Measurements from ENCODE around the gene GLI2.

GLI2 gene

DNA sequence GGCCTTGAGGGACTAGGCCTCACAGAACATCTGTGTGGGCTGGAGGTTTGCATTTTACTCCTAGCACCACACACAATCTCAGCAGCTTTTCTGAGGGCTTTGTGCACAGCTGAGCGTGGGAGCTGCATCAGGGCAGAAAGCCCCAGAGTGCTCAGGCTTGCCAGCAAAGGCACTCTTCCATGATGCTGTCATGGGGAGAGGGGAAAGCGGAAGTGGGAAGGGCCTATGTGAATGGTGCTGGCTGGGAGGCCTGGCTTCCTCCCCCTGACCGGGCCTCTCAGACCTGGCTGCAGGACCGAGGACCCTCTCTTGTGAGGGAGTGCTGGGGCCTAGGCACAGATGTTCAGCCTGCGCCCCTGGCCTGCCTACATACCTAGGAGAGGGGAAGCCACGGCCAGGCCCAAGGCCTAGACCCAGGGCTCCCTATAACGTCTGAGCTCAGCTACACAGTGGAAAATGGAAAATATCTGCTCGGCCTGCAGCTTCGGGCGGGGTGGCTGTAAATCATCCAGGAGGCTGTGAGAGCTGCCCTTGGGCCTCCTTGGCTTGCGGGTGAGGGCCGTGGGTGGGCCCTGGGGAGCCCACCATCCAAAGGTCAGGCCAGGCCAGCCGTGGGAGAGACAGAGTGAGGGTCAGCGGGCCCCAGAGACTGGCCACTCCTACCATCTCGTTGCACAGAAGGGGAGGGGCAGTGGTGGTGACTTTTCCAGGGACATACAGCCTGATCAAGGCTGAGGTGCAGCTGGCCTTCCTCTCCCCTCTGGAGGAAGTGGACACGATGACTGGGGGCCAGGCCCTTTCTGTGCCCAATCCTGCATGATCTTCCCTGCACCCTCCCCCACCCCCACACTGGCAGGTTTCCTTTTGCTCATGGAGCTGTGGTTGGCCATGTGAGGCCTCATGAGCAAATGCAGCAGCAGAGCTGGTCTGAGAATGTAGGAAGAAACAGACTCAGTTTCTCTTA lies 22.8 kb downstream of the GLI2 start:
- DNase-seq (ENCODE audit: low spot score), result peak; percentile 74

DNA sequence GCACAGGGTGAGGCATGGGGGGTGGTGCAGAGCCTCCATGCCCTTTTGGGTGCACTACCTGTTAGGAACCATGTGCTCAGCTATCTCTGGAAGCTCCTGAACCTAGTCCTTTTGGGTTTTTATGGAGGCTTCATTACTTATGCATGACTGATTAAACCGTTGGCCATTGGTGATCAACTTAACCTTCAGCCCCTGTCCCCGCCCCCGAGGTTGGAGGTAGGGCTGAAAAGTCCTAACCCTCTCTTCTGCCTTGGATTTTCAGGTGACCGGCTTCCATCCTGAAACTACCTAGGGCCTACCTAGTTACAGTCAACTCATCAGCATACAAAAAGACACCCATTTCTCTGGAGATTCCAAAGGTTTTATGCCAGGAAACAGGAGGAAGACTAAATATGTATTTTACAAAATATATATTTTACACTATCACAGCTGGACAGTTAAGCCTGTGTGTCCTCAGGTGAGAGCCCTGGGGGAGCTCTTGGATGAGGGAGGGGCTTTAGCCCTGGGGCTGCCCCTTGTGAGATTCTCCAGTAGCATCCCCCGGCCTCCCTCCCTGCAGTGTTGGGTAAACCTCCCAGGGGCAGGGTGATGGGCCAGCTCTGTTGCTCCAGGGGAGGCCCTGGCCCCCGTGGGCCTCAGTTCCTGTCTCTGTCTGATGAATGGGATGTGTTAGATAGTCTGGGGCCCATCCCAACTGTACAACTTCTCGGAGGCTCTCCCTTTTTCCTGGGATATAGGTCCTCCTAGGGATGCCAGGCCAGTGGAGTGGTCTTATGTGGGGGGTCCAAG lies 24.1 kb downstream of the GLI2 start:
- no peak for DNase-seq (ENCODE audit: low spot score)

DNA sequence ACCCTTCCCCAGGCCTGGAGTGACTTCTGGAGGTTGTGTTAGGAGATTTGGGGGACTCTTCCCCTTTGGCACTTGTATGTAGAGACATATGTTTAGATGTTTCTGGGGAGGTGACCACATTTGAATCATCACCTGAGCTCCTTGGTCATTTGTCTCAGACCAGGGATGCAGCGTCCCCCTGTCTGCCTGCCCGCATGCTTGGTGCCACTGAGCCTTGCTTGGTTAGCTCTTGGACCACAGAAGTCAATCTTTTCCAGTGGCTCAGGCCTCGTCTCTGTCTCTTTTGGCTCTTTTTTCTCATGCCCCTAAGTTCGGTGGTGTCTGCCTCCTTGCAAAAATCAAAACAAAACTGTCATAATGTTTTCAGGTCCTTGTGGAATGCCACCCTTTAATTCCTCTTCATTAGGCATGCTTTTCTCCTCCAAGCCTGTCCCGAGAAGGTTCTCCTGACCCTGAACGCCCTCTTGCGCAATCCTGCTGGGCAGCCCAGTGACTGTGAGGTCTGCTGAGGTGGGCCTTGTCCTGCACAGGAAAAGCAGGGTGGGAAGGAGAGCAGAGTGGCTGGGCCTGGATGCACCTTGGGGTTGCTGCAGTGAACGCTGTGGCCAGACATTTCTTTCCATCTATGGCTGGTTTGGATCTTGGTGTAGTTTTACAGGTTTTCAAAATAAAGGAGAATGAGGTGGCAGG lies 24.9 kb downstream of the GLI2 start:
- DNase-seq (ENCODE audit: low spot score), result no peak

DNA sequence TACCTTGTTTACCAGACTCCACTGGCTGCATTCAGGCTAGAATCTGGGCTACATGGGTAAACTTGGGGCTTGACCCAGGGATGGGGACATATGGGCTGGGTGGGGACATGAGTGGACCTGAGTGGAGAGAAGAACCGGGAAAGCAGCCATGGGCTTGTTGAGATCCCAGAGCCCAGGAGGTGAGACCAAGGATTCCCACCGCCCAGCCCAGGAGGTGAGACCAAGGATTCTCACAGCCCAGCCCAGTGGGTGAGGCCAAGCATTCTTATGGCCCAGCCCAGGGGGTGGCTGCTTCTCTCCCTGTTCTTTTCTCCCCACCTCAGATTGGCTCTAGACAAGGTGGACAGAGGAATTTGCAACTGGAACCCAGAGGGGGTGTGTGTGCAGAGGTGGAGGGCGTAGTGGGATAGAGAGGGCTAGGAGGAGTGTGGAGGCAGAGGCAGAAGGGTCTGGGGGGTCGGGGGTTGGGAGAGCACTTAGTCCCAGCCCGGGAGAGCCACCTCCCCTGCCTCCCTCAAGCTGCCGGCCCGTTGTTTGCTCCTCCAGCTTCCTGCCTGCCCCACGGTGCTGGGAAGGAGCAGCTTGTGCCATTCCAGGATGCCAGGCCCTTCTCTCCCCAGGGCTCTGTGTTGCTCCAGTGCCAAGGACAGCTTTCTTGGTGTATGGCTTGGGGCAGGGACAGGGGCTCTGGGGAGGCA lies 25.6 kb downstream of the GLI2 start:
- DNase-seq (ENCODE audit: low spot score), result no peak

DNA sequence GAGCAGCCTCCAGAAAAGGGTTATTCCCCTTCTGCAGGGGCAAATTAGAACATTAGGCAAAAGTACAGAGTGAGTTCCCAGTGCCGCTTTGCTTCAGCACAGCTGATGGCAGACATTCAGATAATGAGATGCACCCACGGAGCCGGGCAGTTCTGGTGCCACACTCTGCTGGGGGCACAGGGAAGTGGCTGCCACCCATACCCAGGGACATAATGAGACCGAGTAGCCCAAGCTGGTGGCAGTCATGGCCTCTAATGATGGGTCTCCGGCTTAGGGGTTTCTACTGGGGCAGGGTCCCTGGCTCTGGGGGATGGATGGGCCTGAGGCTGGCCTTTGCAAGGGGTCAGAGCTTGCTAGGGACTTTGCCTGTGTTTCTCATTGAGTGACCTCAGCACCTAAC lies 26.2 kb downstream of the GLI2 start:
- no peak for DNase-seq (ENCODE audit: low spot score)

DNA sequence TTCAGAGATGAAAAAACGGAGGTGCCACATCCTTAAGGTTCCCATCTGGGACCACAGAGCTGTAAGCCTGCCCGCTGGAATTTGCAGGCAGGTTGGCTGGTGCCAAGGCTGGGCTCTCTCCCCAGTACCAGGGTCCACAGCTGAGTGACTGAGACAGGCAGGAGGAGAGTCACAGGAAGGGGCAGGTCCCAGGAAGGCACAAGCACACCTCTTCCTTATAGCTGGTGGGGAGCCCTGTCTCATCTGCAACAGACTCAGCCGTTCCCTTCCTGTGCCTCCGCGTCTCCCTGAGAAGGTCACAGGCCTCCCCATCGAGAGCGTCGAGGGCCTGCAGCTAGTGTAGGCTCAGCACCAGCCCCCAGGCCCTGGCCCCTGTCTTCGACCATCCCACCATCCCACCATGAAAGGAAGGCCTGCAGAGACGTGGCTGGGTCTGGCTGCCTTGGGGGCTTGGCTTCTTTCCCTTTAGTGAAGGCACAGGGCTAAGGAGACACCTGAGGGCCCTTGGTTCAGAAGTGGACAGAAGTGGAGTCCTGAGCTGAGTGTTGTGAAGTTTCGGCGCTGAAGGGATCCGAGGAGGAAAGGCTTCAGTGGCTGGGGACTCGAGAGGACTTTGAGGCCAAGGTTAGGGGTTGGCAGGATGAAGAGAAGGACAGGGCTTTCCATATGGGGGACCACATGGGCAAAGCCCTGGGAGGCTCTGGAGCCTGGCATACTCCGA lies 26.8 kb downstream of the GLI2 start:
- no peak for DNase-seq (ENCODE audit: low spot score)

DNA sequence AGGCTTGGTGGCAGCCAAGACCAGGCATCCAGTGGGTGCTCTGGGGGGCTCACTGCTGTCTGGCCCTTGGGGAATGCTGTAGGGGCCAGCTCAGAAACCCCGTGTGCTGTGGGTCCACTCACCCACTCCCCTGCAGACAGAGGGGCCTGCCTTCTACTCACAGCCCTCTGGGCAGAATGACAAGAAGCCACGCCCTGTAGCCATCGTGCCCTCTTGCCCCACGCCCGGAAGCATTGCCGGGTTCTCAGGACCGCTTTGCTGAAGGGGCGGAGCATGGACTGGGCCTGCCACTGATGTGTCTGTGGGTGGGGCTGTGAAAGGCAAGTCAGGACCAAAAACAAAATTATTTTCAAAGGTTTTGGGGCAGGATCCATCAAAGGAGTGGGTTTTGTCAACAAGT lies 27.8 kb downstream of the GLI2 start:
- DNase-seq (ENCODE audit: low spot score), result no peak

DNA sequence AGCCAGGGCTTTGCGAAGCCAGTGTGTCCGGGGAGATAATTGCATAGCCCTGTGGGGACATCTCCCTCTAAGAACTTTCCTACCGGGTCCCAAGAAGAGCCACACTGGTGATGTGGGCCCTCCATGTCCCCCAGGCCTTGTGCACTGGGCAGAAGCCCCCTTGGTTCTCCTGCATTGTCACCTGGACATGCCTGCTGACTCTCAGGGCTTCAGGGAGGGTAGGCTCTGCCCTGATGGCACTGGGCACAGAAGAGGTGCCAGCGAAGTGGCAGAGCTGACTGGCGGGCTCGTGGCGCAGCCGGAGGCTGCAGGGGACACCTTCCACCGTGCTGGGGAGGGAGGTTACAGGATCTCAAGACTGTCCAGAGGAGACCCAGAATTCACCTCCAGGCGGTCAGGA lies 28.3 kb downstream of the GLI2 start:
- DNase-seq (ENCODE audit: low spot score), result no peak

DNA sequence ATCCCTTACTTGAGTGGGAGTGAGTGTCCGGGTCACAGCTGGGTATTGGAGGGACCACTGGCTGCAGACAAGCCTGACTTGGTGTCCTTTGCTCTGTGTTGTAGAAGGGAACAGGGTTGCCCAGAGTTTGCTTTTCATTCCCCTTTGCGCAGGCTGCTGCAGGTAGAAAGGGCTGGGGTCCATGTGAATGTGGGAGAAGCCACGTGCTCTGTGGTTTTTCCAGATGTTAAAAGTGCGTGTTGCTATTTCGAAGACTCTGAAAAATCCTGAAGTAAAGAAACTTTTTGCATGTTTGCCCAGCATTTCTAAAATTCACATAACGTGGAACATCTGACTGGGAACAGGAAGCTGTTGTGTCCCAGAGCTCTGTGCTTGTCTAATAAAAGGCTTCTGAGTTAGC lies 28.8 kb downstream of the GLI2 start:
- DNase-seq (ENCODE audit: low spot score), result no peak

DNA sequence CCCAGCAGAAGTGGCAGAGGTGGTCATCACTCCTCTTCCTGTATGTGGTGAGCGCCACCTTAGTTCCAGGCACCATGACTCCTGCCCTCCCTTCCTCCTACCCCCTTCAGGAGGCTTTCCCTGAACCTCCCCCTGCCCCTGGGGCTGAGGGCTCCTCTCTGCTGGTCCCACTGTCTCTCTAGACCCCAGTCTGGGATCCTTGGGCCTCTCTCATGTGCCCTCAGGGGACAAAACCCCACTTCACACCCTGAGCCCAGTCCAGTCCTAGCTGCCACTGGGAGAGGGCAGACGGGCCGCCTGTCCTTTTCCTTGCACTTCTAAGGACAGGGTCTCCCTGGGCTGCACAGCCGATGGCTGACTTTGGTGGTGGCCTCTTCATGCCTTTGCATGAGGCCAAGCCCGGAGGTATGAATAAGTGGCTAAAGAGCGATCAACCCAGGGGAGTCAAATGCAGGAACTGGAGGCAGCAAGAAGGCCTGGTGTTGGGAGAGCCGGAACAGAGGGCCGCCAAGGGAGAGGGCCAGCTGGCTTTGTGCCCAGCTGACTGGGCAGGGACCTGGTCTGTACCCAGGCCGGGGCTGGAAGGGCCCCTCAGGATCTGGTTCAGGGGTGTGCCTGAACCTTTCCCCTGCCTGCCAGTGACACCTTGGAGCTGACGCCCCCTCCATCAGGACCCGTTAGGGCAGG lies 29.5 kb downstream of the GLI2 start:
- peak; percentile 44 for DNase-seq (ENCODE audit: low spot score)

DNA sequence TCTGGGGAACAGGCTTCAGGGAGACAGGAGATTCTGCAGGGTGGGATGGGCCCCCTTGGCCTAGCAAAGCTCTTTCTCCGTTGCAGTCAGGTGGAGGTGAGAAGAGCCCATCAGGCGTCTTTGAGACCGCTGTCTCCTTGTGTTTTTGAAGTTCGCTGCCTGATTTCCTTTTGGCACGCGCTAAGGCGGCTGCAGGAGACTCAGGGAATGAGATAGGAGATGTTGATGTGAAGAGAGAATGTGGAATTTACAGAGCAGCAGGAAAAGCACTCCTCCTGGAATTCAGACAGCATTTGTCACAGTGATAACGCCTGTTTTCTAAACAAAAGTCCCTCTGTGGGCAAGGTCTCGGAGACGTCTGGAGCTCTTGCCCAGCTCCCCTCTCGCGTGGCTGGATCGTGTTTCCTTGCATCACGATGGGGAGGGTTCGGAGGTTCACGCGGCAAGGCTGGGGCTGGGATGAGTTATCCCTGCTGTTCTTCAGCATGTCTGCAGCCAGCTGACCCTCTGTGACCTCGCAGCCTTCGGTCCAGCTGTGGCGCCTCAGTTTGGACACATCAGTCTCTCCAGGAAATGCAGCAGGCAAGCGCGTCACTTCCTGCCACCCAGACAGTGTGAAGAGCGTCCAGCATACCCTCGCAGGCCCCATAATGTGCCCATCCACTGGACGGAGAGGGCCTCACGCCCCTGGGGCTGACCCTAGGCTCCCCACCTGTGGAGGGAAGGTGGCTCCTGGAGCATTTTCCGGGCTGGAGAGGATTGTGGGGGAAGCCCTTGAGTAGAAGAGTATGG lies 30.2 kb downstream of the GLI2 start:
- peak; percentile 94 for DNase-seq (ENCODE audit: low spot score)

DNA sequence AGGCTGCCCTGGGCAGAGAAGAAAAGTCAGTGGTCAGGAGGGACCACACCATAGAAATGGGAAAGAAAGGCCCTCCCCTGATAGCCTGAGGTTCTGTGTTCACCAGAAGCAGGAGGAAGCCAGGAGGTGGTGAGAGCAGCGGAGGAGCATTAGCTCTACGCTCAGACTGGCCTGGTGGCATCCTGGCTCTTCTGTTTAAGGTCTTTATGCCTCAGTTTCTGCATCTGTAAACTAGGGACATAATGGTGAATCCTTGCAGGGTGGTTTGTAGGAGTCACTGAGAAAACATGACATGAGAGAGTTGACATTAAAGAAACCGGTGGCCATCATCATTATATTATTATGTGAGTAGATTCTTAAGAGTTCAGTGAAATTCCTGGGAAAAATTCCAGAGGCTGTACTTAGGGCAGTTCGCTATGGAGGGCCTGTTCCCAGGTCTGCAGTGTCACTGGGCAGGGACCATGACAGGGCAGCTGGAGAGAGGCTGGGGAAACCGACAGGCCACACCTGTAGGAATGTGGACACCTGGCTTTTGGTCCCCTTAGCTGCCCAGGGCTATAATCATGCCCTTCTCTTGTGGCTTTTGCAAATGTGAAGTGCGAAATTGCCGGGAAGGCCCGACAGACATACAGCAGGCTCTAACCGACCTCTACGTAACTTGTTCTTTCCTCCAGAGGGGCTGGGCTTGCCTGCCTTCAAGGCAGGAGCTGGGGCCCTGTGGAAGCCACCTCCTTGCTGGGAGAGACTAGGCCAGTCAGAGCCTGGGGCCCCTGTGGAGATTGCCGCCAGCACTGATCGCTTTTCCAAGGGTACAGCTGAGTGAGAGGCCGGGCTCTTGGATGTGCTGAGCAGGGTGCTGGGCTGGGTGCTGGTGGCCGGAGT lies 31.0 kb downstream of the GLI2 start:
- DNase-seq (ENCODE audit: low spot score), result no peak

DNA sequence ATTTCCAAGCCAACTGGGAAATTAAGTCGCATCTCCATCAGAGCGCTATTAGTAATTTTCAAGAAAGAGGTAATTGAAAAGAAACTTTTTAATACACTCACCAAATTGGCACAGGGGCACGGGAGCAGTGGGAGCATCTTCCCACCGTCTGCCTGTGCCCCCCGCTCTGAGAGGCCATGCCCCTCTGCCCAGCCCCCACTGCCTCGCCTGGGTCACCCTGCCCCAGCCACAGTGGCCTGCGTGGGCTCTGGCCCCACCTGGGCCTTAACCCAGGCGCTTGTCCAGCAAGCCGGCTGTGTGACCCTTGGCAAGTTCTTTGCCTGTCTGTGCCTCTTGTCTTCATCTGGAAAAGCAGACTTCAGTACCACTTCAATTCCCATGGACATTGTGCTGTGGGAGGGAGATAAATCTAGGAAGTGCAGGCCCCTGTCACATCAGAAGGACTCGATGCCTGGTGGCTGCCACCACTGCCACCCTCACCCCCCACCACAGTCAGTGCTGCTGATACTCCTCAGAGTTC lies 31.9 kb downstream of the GLI2 start:
- DNase-seq (ENCODE audit: low spot score), result no peak

DNA sequence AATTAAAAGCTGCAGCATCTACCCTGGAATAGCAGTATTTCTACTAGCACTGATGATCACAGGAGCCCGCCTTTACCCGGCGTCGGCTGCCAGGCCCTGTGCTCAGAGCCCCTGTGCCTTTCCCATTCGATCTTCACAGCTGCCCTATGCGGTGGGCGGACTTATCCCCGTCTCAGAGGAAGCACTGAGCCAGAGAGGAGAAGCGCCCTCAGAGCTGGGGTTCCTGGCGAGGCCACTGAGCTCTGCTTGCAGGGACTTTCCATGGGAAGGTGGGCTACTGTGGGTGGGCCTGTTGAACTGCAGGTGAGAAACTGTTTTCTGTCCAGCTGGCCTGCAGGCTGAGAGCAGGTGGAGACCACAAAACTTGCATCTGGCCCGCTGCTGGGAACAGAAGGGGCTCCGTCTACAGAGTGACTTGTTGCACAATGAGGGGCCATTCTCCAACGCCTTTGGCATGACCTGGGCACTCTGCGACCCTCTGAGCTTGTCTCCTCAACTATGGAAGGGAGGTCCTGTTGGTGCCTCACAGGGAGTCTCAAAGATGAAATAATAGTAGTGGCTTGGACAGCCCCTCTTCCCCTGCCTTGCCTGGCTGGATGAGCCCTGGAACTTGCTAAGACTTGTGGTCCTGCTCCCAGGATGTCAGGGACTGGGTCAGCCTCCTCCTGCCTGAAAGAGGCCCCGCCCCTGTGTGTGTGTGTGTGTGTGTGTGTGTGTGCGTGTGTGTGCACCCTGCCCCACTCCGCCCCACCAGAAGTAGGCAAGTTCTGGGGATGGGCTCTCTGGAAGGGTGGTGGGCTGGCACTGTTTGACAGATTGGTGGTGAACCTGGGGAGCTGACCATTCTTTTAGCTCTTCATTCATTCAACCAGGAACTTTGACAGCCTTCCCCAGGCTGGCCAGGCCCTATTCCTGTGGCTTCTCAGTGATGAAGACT lies 32.7 kb downstream of the GLI2 start:
- no peak for DNase-seq (ENCODE audit: low spot score)

DNA sequence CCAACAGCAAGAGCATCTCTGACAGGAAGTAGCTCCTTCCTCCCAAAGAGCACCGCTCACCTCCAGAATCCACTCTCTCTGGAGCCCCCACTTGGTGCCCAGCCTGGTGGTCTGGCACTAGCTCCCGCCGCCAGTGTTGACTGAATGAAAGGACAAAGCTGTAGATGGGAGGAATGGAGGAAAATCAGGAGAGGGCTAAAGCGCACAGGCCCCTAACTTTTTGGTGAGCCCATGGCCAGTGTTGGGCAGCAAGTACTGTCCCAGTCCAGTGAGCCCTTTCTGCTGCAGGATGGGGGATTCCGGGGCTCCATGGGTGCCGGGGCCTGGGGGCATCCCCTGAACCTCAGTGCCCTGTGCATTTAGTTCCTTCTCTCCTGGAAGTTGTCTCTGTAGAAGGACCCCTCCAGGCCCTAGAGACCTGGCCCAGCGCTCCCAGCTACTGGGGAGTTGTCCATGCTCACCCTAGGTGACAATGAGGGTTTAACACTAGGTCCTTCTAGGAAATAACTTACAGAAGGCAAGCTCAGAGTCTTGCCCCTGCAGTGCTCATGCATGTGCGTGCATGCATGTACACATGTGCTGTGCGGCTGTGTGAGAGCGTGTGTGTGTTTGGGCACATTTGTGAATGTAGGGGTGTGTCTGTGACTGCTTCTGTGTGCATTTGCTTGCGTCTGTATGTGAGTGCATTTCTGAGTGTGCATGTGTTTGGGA lies 33.6 kb downstream of the GLI2 start:
- DNase-seq (ENCODE audit: low spot score), result no peak

DNA sequence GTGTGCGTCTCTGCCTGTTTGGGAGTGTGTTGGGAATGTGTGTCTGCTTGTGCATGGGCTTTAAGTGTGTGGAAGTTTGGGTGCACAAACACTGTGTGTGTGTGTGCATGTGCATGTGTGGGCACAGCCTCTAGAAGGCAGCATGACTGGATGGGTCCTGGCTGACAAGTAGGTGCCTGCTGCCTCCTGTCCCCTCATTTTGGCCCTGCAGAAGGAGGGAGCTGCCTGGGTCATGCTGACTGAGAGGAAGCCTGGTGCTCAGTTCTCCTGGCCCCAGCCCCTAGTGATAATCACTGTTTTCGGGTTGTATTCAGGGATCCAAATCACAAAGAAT lies 34.1 kb downstream of the GLI2 start:
- DNase-seq (ENCODE audit: low spot score), result no peak

DNA sequence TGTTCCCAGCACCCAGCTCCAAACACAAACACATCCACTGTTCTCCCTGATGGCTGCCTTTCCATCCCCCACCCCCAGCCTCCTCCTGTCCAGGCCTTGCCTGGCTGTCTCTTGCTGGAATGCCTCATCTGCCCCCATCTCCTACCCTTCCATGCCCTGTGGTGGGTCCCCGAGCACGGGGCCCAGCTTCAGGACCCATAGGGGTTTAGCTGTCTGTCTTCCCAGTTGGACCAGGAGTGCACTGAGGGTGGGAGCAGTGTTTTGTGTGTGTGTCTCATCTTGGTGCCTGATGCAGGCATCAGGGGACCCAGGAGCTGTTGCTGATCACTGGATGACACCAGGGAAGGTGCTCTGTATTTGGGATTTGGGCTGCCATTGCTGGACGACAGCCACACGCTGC lies 34.5 kb downstream of the GLI2 start:
- DNase-seq (ENCODE audit: low spot score), result no peak

Measured in AG08396 (cell line).